ENCODE results near the gene LYZL4.

The LYZL4 gene

DNA sequence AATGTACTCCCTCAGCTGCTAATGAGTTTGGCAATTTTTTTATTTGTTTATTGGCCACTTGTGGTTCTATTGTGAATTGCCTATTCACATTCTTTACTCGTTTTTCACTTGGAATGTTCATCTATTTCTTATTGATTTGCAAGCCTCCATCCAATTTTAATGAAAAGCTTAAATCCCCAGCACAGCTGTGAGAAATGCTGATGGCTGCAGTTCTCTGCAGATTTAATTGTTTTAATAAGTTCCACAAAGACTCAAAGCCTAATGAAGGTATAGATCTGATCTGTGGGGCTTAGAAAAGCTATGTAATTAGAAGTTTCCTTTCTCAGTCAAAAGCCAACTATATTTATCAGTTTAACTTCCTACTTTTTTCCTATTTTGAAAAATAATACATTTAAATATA, 41.5 kb downstream of the LYZL4 start:
- Histone ChIP-seq H3K36me3 (no peaks in the 10 kb centered on the region), H3K4me1 (peaks cover 0 to 31% (median 0%) of the 10 kb centered on the region in 10 experiments; a peak in 6 of 20 replicates), H3K4me3 (no peak overlapping the region), H3K4me2 (no peak overlapping the region), H4K20me1 (no peaks in the 10 kb centered on the region), H3K9ac (no peak overlapping the region), H3K27ac (no peak overlapping the region; a peak in 1 of 22 replicates), H3K9me3 (replicated peaks in 1 of 11) (peaks cover 0 to 18% (median 8%) of the 10 kb centered on the region in 11 experiments; a peak in 17 of 22 replicates), H3K27me3 (no peaks in the 10 kb centered on the region)
- TF ChIP-seq Cebpa-rat (IDR thresholded peaks at IDR 0.05) = no peak

DNA sequence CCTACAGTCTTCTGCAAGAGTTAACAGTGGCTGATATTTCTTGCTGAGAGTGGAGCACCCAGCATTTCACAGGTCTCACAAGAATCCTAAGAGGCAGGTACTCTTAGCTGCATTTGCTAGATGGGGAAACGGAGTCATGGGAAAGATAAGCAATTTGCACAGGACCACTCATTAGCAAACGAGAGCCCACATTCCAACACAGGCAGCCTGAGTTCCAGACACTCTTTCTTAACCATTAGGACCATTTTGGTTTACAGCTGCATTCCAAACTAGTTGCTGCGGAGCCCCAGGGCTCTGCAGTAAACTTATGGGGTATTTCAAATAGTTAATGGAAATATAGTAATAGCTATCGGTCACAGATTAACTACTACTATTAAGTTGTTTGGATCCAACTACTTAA, 42.5 kb downstream of the LYZL4 start:
- no peaks in the 10 kb centered on the region for H3K27me3 ChIP-seq
- TF ChIP-seq Cebpa-rat (IDR thresholded peaks at IDR 0.05) = no peak

GRCh38 chr3:42366550-42366949, 43.9 kb downstream of the LYZL4 start:
- H4K20me1 ChIP-seq = no peaks in the 10 kb centered on the region
- H3K9me3 ChIP-seq (replicated peaks in 1 of 11) = peaks cover 0 to 18% (median 8%) of the 10 kb centered on the region in 11 experiments; a peak in 17 of 22 replicates
- H3K4me2 ChIP-seq = no peak overlapping the region
- H3K4me1 ChIP-seq = peaks cover 0 to 20% (median 0%) of the 10 kb centered on the region in 10 experiments; a peak in 6 of 20 replicates
- H3K4me3 ChIP-seq = no peak overlapping the region
- no peaks in the 10 kb centered on the region for H3K27me3 ChIP-seq
- TF ChIP-seq Cebpa-rat (IDR thresholded peaks at IDR 0.05) = no peak
- no peaks in the 10 kb centered on the region for H3K36me3 ChIP-seq
- no peak overlapping the region for H3K27ac ChIP-seq
- H3K9ac ChIP-seq = no peak overlapping the region

More for the DNA sequence above, 42.5 kb downstream of the LYZL4 start:
- no peak overlapping the region for H3K4me3 ChIP-seq
- no peak overlapping the region for H3K9ac ChIP-seq
- H3K4me1 ChIP-seq = peaks cover 0 to 31% (median 0%) of the 10 kb centered on the region in 10 experiments; a peak in 6 of 20 replicates
- peaks cover 0 to 18% (median 8%) of the 10 kb centered on the region in 11 experiments; a peak in 17 of 22 replicates for H3K9me3 ChIP-seq (replicated peaks in 1 of 11)
- no peaks in the 10 kb centered on the region for H3K36me3 ChIP-seq
- H3K4me2 ChIP-seq = no peak overlapping the region
- no peak overlapping the region for H3K27ac ChIP-seq
- no peaks in the 10 kb centered on the region for H4K20me1 ChIP-seq

DNA sequence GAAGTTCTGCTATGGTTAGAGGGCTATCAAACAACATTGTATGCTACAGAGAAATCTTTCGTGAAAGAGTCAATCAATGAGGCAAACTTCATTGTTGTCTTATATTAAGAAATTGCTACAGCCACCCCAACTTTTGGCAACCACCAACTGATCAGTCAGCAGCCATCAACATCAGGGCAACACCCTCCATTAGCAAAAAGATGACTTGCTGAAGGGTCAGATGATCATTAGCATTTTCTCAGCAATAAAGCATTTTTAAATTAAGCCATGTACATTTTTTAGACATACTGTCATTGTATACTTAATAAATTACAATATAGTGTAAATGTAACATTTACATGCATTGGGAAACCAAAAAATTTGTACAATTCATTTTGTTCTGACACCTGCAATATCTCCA, 53.1 kb downstream of the LYZL4 start:
- Histone ChIP-seq H3K4me3 (no peak overlapping the region), H3K27ac (no peak overlapping the region), H3K4me1 (no peaks in the 10 kb centered on the region), H4K20me1 (no peaks in the 10 kb centered on the region), H3K27me3 (no peaks in the 10 kb centered on the region), H3K9ac (no peak overlapping the region), H3K4me2 (no peak overlapping the region), H3K9me3 (replicated peaks in 1 of 11) (peaks cover 0 to 11% (median 4%) of the 10 kb centered on the region in 11 experiments; a peak in 6 of 22 replicates), H3K36me3 (no peaks in the 10 kb centered on the region)
- TF ChIP-seq Cebpa-rat (IDR thresholded peaks at IDR 0.05) = no peak

DNA sequence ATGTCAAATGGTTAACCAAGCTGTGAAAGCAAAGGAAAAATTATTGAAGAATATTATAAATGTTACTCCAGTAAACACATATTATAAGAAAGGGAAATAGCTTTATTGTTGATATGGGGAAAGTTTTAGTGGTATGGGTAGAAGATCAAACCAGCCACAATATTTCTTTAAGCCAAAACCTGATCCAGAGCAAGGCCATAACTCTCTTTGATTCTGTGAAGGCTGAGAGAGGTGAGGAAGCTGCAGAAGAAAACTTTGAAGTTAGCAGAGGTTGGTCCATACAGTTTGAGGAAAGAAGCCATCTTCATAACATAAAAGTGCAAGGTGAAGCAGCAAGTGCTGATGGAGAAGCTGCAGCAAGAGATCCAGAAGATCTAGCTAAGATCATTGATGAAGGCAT, 54.8 kb downstream of the LYZL4 start:
- Histone ChIP-seq H3K36me3 (no peaks in the 10 kb centered on the region), H3K4me2 (no peak overlapping the region), H3K27me3 (no peaks in the 10 kb centered on the region), H3K27ac (no peak overlapping the region), H4K20me1 (no peaks in the 10 kb centered on the region), H3K4me3 (no peak overlapping the region), H3K4me1 (no peaks in the 10 kb centered on the region), H3K9me3 (replicated peaks in 1 of 11) (peaks cover 0 to 11% (median 4%) of the 10 kb centered on the region in 11 experiments; a peak in 6 of 22 replicates), H3K9ac (no peak overlapping the region)
- TF ChIP-seq Cebpa-rat (IDR thresholded peaks at IDR 0.05) = no peak

DNA sequence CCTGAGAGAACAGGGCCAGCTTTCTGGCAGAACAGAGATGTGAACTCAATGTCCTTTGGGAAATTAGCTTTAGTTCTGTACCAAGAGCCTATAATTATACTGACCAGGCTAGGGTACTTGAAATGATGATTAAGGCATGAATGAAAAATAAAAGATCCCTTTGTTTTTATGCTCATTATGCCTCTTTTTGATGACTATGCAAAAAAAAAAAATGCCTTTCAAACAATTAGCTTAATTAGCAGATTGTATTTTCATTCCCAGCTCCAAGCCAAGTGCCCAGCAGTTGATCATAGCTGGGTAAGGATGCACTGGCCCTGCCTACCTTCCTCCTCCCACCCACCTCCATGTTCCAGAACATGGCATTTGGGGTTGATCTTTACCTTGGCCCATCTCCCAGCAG, 56.8 kb downstream of the LYZL4 start:
- Histone ChIP-seq H3K36me3 (no peaks in the 10 kb centered on the region), H3K9ac (no peak overlapping the region), H3K27me3 (no peaks in the 10 kb centered on the region), H3K4me1 (no peaks in the 10 kb centered on the region), H3K4me3 (no peak overlapping the region), H3K9me3 (replicated peaks in 1 of 11) (peaks cover 0 to 11% (median 4%) of the 10 kb centered on the region in 11 experiments; a peak in 6 of 22 replicates), H4K20me1 (no peaks in the 10 kb centered on the region), H3K4me2 (no peak overlapping the region), H3K27ac (no peak overlapping the region)
- no peak for TF ChIP-seq Cebpa-rat (IDR thresholded peaks at IDR 0.05)

DNA sequence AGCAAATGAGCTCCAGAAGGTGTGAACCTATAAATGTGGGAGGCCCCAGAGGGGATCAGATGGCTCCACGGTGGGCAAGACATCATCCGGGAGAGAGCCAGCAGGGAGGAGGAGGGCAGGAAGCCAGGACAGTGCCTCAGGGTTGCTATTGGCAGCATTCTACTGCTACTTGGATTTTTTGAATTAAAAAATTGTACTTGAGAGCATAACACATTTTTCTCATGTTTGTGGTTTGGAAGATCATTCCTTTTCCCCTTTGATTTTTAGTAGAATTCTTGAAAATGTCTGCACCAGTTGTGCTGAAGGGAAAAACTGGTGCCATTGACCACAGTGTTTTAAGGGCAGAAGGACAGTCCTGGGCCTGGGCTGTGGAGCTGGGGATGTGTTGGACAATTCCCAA, 59.2 kb downstream of the LYZL4 start:
- Histone ChIP-seq H3K27ac (no peak overlapping the region), H3K36me3 (no peaks in the 10 kb centered on the region), H4K20me1 (no peaks in the 10 kb centered on the region), H3K9ac (no peak overlapping the region), H3K27me3 (no peaks in the 10 kb centered on the region), H3K4me3 (no peak overlapping the region), H3K4me2 (no peak overlapping the region), H3K4me1 (no peaks in the 10 kb centered on the region), H3K9me3 (replicated peaks in 1 of 11) (peaks cover 0 to 7% (median 4%) of the 10 kb centered on the region in 11 experiments; a peak in 6 of 22 replicates)
- no peak for TF ChIP-seq Cebpa-rat (IDR thresholded peaks at IDR 0.05)

DNA sequence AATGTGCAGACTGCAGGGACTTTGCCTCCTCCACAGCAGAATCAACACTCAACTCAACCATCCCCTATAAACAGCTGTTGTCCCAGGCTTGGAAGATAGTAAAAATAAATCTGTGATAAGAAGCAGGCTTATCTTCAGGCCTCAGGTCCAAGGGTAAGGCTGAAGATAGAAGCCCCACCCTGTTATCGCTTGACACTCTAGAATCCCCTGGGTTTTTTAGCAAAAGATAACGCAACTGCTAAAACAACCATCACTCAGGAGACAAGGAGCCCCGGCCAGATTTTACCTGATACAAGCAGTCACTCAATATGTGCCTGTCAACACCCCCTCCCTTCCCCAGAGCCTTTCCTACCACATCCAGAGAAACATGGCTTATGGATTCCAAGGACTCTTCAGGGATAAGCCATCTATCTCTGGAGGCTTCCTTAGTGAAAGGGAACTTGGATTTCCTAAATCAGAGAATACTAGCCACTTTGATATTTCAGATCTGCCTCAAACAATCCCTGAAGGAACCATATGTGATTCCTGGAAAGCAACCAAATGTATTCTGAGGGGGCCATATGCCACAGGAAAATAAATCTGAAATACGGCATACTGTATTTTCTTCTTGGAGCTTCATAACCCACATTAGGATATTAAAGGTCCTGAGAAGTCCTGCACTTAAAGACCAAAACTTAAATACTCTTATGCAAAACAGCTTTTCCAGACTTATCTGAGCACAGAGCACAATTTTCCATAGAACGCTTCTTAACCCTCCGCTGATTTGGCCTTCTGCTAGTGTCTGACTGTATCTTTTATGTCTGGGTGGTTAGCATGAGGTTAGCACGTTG, 60.4 kb downstream of the LYZL4 start:
- H3K27me3 ChIP-seq = no peaks in the 10 kb centered on the region
- H3K4me3 ChIP-seq = no peak overlapping the region
- TF ChIP-seq Cebpa-rat (IDR thresholded peaks at IDR 0.05) = no peak
- H3K9ac ChIP-seq = no peak overlapping the region
- H3K4me2 ChIP-seq = no peak overlapping the region
- no peaks in the 10 kb centered on the region for H3K9me3 ChIP-seq (replicated peaks in 1 of 11)
- H3K36me3 ChIP-seq = no peaks in the 10 kb centered on the region
- no peak overlapping the region for H3K27ac ChIP-seq
- no peaks in the 10 kb centered on the region for H4K20me1 ChIP-seq
- H3K4me1 ChIP-seq = no peaks in the 10 kb centered on the region

DNA sequence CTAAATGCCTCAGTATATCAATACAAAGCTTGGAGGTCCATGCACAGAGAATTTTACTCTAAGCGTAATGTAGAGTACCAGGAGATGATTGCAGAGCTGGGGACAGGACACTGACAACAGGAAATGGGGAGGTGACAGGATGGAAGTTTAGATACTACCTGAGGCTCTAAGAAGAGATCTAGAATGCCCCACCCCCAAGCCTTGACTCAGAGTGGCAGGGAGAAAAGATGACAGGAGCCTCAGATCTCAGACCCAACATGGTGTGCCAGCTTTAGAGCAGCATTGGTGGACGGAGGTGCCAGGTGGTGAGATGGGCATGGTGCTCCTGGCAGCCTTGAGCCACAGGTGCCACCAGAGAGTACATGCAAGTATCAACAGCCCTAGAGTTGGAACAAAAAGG, 62.5 kb downstream of the LYZL4 start:
- TF ChIP-seq Cebpa-rat (IDR thresholded peaks at IDR 0.05) = no peak
- no peaks in the 10 kb centered on the region for H3K27me3 ChIP-seq

More for the DNA sequence above, 62.5 kb downstream of the LYZL4 start:
- H4K20me1 ChIP-seq = no peaks in the 10 kb centered on the region
- H3K9me3 ChIP-seq (replicated peaks in 1 of 11) = no peaks in the 10 kb centered on the region
- H3K27ac ChIP-seq = no peak overlapping the region
- H3K4me2 ChIP-seq = no peak overlapping the region
- no peak overlapping the region for H3K4me3 ChIP-seq
- no peak overlapping the region for H3K9ac ChIP-seq
- H3K36me3 ChIP-seq = no peaks in the 10 kb centered on the region
- H3K4me1 ChIP-seq = no peaks in the 10 kb centered on the region
